C4-2B (cell line): Measurements from ENCODE around the gene NACA.

Experiments used
- ZFX ChIP-seq: fragments of 450-650 bp; IDR thresholded peaks from 2 replicates; pipeline ENCODE4 v1.6.1; 2017
- TF ChIP-seq, protein P1 (sequence below): fragments of 450-650 bp; conservative IDR thresholded peaks from 2 replicates; pipeline ENCODE4 v1.5.1; 2017; ENCODE audit warnings: mild to moderate bottlenecking

DNA sequence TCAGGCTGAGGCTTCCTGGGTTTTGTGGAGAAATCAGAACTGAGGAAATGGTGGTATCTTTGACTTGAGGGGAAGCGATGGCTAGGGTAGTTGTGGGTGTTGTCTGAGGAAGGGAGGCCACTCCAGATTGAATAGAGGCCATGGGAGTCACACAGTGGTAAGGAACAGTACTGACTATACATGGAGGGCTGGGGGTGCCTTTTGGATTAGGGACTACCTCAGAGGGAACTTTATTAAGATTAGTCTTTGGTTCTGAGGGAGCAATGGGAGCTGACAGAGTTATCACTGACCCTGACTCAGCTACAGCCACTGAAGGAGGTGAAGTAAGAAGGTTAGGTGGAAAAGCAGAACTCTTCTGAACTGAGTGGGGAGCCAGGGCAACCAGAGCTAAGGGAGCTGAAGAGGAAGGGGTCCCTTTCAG, 4.4 kb downstream of the NACA start:
- TF ChIP-seq, protein P1, sequence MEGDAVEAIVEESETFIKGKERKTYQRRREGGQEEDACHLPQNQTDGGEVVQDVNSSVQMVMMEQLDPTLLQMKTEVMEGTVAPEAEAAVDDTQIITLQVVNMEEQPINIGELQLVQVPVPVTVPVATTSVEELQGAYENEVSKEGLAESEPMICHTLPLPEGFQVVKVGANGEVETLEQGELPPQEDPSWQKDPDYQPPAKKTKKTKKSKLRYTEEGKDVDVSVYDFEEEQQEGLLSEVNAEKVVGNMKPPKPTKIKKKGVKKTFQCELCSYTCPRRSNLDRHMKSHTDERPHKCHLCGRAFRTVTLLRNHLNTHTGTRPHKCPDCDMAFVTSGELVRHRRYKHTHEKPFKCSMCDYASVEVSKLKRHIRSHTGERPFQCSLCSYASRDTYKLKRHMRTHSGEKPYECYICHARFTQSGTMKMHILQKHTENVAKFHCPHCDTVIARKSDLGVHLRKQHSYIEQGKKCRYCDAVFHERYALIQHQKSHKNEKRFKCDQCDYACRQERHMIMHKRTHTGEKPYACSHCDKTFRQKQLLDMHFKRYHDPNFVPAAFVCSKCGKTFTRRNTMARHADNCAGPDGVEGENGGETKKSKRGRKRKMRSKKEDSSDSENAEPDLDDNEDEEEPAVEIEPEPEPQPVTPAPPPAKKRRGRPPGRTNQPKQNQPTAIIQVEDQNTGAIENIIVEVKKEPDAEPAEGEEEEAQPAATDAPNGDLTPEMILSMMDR: no peak
- TF ChIP-seq ZFX: no peak
